GM19468 (cell line): ENCODE measurements around the gene NR2C2.

Source experiments
- ATAC-seq: cut with Tn5 transposase; IDR thresholded peaks from one replicate; pipeline ENCODE4 v1.9.1; 2021; ENCODE audit warnings: mild to moderate bottlenecking, moderate library complexity, moderate number of reproducible peaks; ENCODE audit not compliant: unreplicated experiment; ENCODE audit errors: extremely low read depth

NR2C2 gene

GRCh38 chr3:15010664-15011063 lies 63.3 kb downstream of the NR2C2 start:
- ATAC-seq, result no peak

- ATAC-seq, result no peak
These were observed 63.8 kb downstream of the NR2C2 start for GRCh38 chr3:15011174-15011573.

- ATAC-seq, result no peak
These were observed 67.4 kb downstream of the NR2C2 start for GRCh38 chr3:15014606-15015328.

- ATAC-seq, result no peak
These were observed 68.1 kb downstream of the NR2C2 start for GRCh38 chr3:15015456-15015855.

GRCh38 chr3:15017191-15017590 lies 69.8 kb downstream of the NR2C2 start:
- ATAC-seq, result no peak

GRCh38 chr3:15023249-15023648 lies 75.9 kb downstream of the NR2C2 start:
- no peak for ATAC-seq

- ATAC-seq, result no peak
These were observed 76.3 kb downstream of the NR2C2 start for GRCh38 chr3:15023719-15024118.

- ATAC-seq, result no peak
These were observed 82.2 kb downstream of the NR2C2 start for GRCh38 chr3:15029625-15030024.

- no peak for ATAC-seq
These were observed 85.3 kb downstream of the NR2C2 start for GRCh38 chr3:15032650-15033049.

GRCh38 chr3:15033103-15033502 lies 85.7 kb downstream of the NR2C2 start:
- no peak for ATAC-seq

- ATAC-seq, result no peak
These were observed 90.9 kb downstream of the NR2C2 start for GRCh38 chr3:15038306-15038705.

- ATAC-seq, result no peak
These were observed 93.5 kb downstream of the NR2C2 start for GRCh38 chr3:15040844-15041243.

- no peak for ATAC-seq
These were observed 94.6 kb downstream of the NR2C2 start for GRCh38 chr3:15041950-15042349.

- no peak for ATAC-seq
These were observed 95.6 kb downstream of the NR2C2 start for GRCh38 chr3:15042936-15043335.

- ATAC-seq, result no peak
These were observed 96.2 kb downstream of the NR2C2 start for GRCh38 chr3:15043408-15044171.

GRCh38 chr3:15044326-15044725 lies 96.9 kb downstream of the NR2C2 start:
- ATAC-seq, result no peak

GRCh38 chr3:15045667-15046066 lies 98.3 kb downstream of the NR2C2 start:
- ATAC-seq, result no peak

GRCh38 chr3:15049584-15049983 lies 102.2 kb downstream of the NR2C2 start:
- ATAC-seq, result no peak

GRCh38 chr3:15050405-15051092 lies 103.2 kb downstream of the NR2C2 start:
- peak; percentile 43 for ATAC-seq

- peak; percentile 20 for ATAC-seq
These were observed 104.1 kb downstream of the NR2C2 start for GRCh38 chr3:15051531-15051930.
